HG02973 (cell line): ENCODE results near the gene LRRC61.
"Not testable (repeated sequence)": the region's sequence is repeated elsewhere in the genome, so short reads cannot be mapped to it uniquely, and the experiment has no call there.

Source experiments
- ATAC-seq: cut with Tn5 transposase; IDR thresholded peaks from one replicate; pipeline ENCODE4 v1.9.1; 2021; ENCODE audit warnings: moderate library complexity; ENCODE audit not compliant: unreplicated experiment

Gene LRRC61

GRCh38 chr7:150381096-150381495, 57.9 kb downstream of the LRRC61 start:
- ATAC-seq, result no peak

- no peak for ATAC-seq
Observed at GRCh38 chr7:150381785-150382122, 58.6 kb downstream of the LRRC61 start.

- no peak for ATAC-seq
Observed at GRCh38 chr7:150382123-150382843, 59.1 kb downstream of the LRRC61 start.

- no peak for ATAC-seq
Observed at GRCh38 chr7:150382844-150383225, 59.7 kb downstream of the LRRC61 start.

GRCh38 chr7:150383710-150384397, 60.7 kb downstream of the LRRC61 start:
- ATAC-seq, result no peak

- no peak for ATAC-seq
Observed at GRCh38 chr7:150384406-150385301, 61.5 kb downstream of the LRRC61 start.

- ATAC-seq, result no peak
Observed at GRCh38 chr7:150385302-150385723, 62.2 kb downstream of the LRRC61 start.

- ATAC-seq, result not testable (repeated sequence)
Observed at GRCh38 chr7:150385884-150386283, 62.7 kb downstream of the LRRC61 start.
